Ovary (tissue), 3 donors: Measurements from ENCODE around the gene SELENOM.

Experiments used
- CTCF ChIP-seq, 3 donors: fragments of 450-650 bp in 2 of 3; fragments of 200-600 bp in 1 of 3; IDR thresholded peaks; one replicate each; pipeline versions ENCODE4 v1.5.1 to v1.8.0; 2016 to 2022; ENCODE audit warnings: antibody characterized with exemption in 3 of 3, mild to moderate bottlenecking in 1 of 3
- EP300 ChIP-seq: sonication (generic); formaldehyde crosslinking; IDR thresholded peaks from one replicate; pipeline ENCODE4 v1.6.1; 2017; ENCODE audit warnings: antibody characterized with exemption
- POLR2A ChIP-seq: fragments of 450-650 bp; IDR thresholded peaks from one replicate; pipeline ENCODE4 v1.6.1; 2017; ENCODE audit warnings: antibody characterized with exemption, mild to moderate bottlenecking, moderate library complexity
- donor health status: DM: no; HTN: no; CAD: no.

- no peak for TF ChIP-seq POLR2A
- no peak for TF ChIP-seq EP300
- no peak for TF ChIP-seq CTCF (IDR thresholded peaks at IDR 0.05)
These were observed 28.3 kb upstream of the SELENOM start for GRCh38 chr22:31135706-31136105.
